Activated CD4-positive, alpha-beta memory T cell treated with anti-CD3 and anti-CD28 coated beads for 36 hours (primary cell): ENCODE results near the gene PLPP3. TPM values are rescaled to one million over a fixed set of nuclear protein-coding genes. Genes with fewer than 3 reads are reported as not detected.

Experiments
- CTCF ChIA-PET: fragments of 350-600 bp; sonication (Branson Sonifier 250); formaldehyde crosslinking; loops from one replicate; lab custom pipeline; 2021; ENCODE audit warnings: antibody characterized with exemption, inconsistent platforms; lab: Charles Lee
- POLR2A ChIA-PET: fragments of 350-600 bp; sonication (Branson Sonifier 250); formaldehyde crosslinking; loops from one replicate; lab custom pipeline; 2021; ENCODE audit warnings: antibody characterized with exemption; lab: Charles Lee
- DNase-seq: peaks from one replicate; pipeline ENCODE4 v3.0.0-alpha.2; 2020
- H3K27ac Mint-ChIP-seq: one replicate; pipeline ENCODE4 v1.8.0; 2021; ENCODE audit warnings: mixed read lengths
- H3K27me3 Mint-ChIP-seq: one replicate; pipeline ENCODE4 v1.8.0; 2021; ENCODE audit warnings: mixed read lengths
- H3K36me3 Mint-ChIP-seq: one replicate; pipeline ENCODE4 v1.8.0; 2021; ENCODE audit warnings: mixed read lengths
- H3K4me1 Mint-ChIP-seq: one replicate; pipeline ENCODE4 v1.8.0; 2021; ENCODE audit warnings: low read depth, mixed read lengths
- H3K4me3 Mint-ChIP-seq: one replicate; pipeline ENCODE4 v1.8.0; 2021; ENCODE audit warnings: mild to moderate bottlenecking, mixed read lengths
- H3K9me3 Mint-ChIP-seq: one replicate; pipeline ENCODE4 v1.8.0; 2021; ENCODE audit warnings: mixed read lengths
- intact Hi-C: fragments of 100-400 bp; cut with micrococcal nuclease; formaldehyde crosslinking; loops from one replicate; pipeline ENCODE4 v1.15.1; 2023
- total RNA-seq, 2 experiments: library from RNA; stranded (reverse); gene quantifications; one replicate each; pipeline ENCODE4 v1.2.3, GENCODE V29; 2021

Gene PLPP3
- total RNA-seq, 2 experiments from 2014 or later: not detected

GRCh38 chr1:56495538-56495937, 83.8 kb downstream of the PLPP3 start:
- ChIA-PET POLR2A (no interaction called here), CTCF (no interaction called here)
- intact Hi-C loops: no loop called here
- no peaks in the 10 kb centered on the region for H3K36me3 Mint-ChIP-seq
- no peaks in the 10 kb centered on the region for H3K9me3 Mint-ChIP-seq
- H3K27ac Mint-ChIP-seq: no peak overlapping the region
- H3K4me3 Mint-ChIP-seq: no peak overlapping the region
- DNase-seq: no peak
- no peaks in the 10 kb centered on the region for H3K27me3 Mint-ChIP-seq
- H3K4me1 Mint-ChIP-seq: no peaks in the 10 kb centered on the region

DNA sequence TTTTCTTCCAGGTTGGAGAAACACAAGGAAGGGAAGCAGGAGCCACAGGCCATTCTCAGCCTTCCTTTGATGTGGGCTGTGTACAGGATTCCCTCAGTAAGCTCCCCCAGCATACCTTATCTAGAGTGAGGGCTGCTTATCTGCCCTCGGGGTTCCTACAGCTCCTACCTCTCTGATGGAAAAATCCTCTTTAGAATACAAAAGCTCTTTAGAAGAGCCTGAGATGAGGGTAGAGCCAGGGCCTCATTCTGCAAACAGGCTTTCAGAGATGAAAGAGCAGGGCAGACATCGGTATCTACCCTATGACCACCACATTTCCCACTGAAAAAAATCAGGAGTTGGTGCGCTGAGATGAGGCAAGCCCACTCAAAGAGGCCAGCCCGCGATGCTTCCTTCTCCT, 85.1 kb downstream of the PLPP3 start:
- Mint-ChIP-seq H3K4me3 (no peak overlapping the region), H3K9me3 (peaks cover 3% of the 10 kb centered on the region), H3K27me3 (no peaks in the 10 kb centered on the region), H3K4me1 (no peaks in the 10 kb centered on the region), H3K36me3 (no peaks in the 10 kb centered on the region), H3K27ac (no peak overlapping the region)
- ChIA-PET CTCF (no interaction called here), POLR2A (no interaction called here)
- intact Hi-C loops: no loop called here
- no peak for DNase-seq

DNA sequence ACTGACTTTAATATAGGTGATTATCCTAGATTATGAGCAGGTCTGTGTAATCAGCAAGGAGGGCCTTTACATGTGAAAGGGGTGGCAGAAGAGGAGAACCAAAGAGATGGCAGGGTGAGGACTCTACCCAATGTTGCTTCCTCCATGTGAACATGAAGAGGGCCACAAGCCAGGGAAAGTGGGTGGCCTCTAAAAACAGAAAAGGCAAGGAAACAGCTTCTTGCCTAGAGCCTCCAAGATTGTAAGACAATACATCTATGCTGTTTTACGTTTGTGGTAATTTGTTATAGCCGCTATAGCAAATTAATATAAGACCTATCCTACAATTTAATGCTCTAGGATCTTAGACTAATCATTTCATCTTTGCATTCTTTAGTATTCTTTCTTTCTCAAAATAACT, 85.5 kb downstream of the PLPP3 start:
- Mint-ChIP-seq H3K36me3 (no peaks in the 10 kb centered on the region), H3K27me3 (no peaks in the 10 kb centered on the region), H3K9me3 (peaks cover 3% of the 10 kb centered on the region), H3K4me3 (no peak overlapping the region), H3K27ac (no peak overlapping the region), H3K4me1 (no peaks in the 10 kb centered on the region)
- POLR2A ChIA-PET: no interaction called here
- no peak for DNase-seq
- intact Hi-C loops: no loop called here
- CTCF ChIA-PET: no interaction called here

- ChIA-PET POLR2A (no interaction called here), CTCF (no interaction called here)
- intact Hi-C loops: no loop called here
- H3K4me1 Mint-ChIP-seq: no peaks in the 10 kb centered on the region
- no peak overlapping the region for H3K27ac Mint-ChIP-seq
- H3K27me3 Mint-ChIP-seq: no peaks in the 10 kb centered on the region
- H3K9me3 Mint-ChIP-seq: peaks cover 3% of the 10 kb centered on the region
- no peak overlapping the region for H3K4me3 Mint-ChIP-seq
- no peak for DNase-seq
- H3K36me3 Mint-ChIP-seq: no peaks in the 10 kb centered on the region
These were observed 87.9 kb downstream of the PLPP3 start for GRCh38 chr1:56491441-56491840.

GRCh38 chr1:56490619-56491018, 88.7 kb downstream of the PLPP3 start:
- Mint-ChIP-seq H3K4me1 (no peaks in the 10 kb centered on the region), H3K4me3 (no peak overlapping the region), H3K27me3 (no peaks in the 10 kb centered on the region), H3K9me3 (peaks cover 3% of the 10 kb centered on the region), H3K27ac (no peak overlapping the region), H3K36me3 (no peaks in the 10 kb centered on the region)
- intact Hi-C loops: no loop called here
- POLR2A ChIA-PET: no interaction called here
- CTCF ChIA-PET: no interaction called here
- DNase-seq: no peak

GRCh38 chr1:56489695-56490094, 89.7 kb downstream of the PLPP3 start:
- H3K36me3 Mint-ChIP-seq: no peaks in the 10 kb centered on the region
- H3K27ac Mint-ChIP-seq: no peak overlapping the region
- H3K27me3 Mint-ChIP-seq: no peaks in the 10 kb centered on the region
- CTCF ChIA-PET: no interaction called here
- POLR2A ChIA-PET: no interaction called here
- H3K4me1 Mint-ChIP-seq: no peaks in the 10 kb centered on the region
- intact Hi-C loops: no loop called here
- no peak for DNase-seq
- no peak overlapping the region for H3K4me3 Mint-ChIP-seq
- H3K9me3 Mint-ChIP-seq: peaks cover 3% of the 10 kb centered on the region

DNA sequence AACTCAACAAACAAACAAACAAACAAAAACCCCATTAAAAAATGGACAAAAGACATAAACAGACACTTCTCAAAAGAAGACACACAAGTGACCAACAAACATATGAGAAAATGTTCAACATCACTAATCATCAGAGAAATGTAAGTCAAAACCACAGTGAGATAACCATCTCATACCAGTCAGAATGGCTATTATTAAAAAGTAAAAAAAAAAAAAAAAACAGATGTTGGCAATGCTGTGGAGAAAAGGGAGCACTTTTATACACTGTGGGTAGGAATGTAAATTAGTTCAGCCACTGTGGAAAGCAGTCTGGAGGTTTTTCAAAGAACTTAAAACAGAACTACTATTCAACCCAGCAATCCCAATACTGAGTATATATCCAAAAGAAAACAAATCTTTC, 94.7 kb downstream of the PLPP3 start:
- Mint-ChIP-seq H3K27me3 (peaks cover 6% of the 10 kb centered on the region), H3K27ac (no peak overlapping the region), H3K4me3 (no peak overlapping the region), H3K36me3 (no peaks in the 10 kb centered on the region), H3K4me1 (no peaks in the 10 kb centered on the region), H3K9me3 (peaks cover 6% of the 10 kb centered on the region)
- ChIA-PET POLR2A (no interaction called here), CTCF (no interaction called here)
- intact Hi-C loops: no loop called here
- DNase-seq: no peak

- CTCF ChIA-PET: no interaction called here
- peaks cover 5% of the 10 kb centered on the region for H3K9me3 Mint-ChIP-seq
- intact Hi-C loops: no loop called here
- no peak overlapping the region for H3K4me3 Mint-ChIP-seq
- POLR2A ChIA-PET: no interaction called here
- peaks cover 16% of the 10 kb centered on the region for H3K27me3 Mint-ChIP-seq
- no peak overlapping the region for H3K27ac Mint-ChIP-seq
- no peaks in the 10 kb centered on the region for H3K4me1 Mint-ChIP-seq
- no peak for DNase-seq
- H3K36me3 Mint-ChIP-seq: no peaks in the 10 kb centered on the region
These were observed 96.3 kb downstream of the PLPP3 start for GRCh38 chr1:56483104-56483503.

GRCh38 chr1:56482486-56482885, 96.9 kb downstream of the PLPP3 start:
- H3K9me3 Mint-ChIP-seq: peaks cover 5% of the 10 kb centered on the region

GRCh38 chr1:56481140-56481694, 98.1 kb downstream of the PLPP3 start:
- no peak overlapping the region for H3K27ac Mint-ChIP-seq
- no peaks in the 10 kb centered on the region for H3K36me3 Mint-ChIP-seq
- intact Hi-C loops: no loop called here
- CTCF ChIA-PET: no interaction called here
- no peak for DNase-seq
- no peak overlapping the region for H3K4me3 Mint-ChIP-seq
- POLR2A ChIA-PET: no interaction called here
- no peaks in the 10 kb centered on the region for H3K4me1 Mint-ChIP-seq
- peaks cover 5% of the 10 kb centered on the region for H3K9me3 Mint-ChIP-seq
- H3K27me3 Mint-ChIP-seq: peaks cover 25% of the 10 kb centered on the region

More at GRCh38 chr1:56482486-56482885, 96.9 kb downstream of the PLPP3 start:
- no peak overlapping the region for H3K4me3 Mint-ChIP-seq
- no peak overlapping the region for H3K27ac Mint-ChIP-seq
- POLR2A ChIA-PET: no interaction called here
- no peaks in the 10 kb centered on the region for H3K36me3 Mint-ChIP-seq
- H3K27me3 Mint-ChIP-seq: peaks cover 16% of the 10 kb centered on the region
- H3K4me1 Mint-ChIP-seq: no peaks in the 10 kb centered on the region
- intact Hi-C loops: no loop called here
- CTCF ChIA-PET: no interaction called here
- DNase-seq: no peak

- intact Hi-C loops: no loop called here
- Mint-ChIP-seq H3K27me3 (peaks cover 27% of the 10 kb centered on the region), H3K36me3 (no peaks in the 10 kb centered on the region), H3K4me3 (no peak overlapping the region), H3K27ac (no peak overlapping the region), H3K4me1 (no peaks in the 10 kb centered on the region), H3K9me3 (no peaks in the 10 kb centered on the region)
- POLR2A ChIA-PET: no interaction called here
- CTCF ChIA-PET: no interaction called here
- no peak for DNase-seq
These were observed 100.6 kb downstream of the PLPP3 start for GRCh38 chr1:56478734-56479133.

DNA sequence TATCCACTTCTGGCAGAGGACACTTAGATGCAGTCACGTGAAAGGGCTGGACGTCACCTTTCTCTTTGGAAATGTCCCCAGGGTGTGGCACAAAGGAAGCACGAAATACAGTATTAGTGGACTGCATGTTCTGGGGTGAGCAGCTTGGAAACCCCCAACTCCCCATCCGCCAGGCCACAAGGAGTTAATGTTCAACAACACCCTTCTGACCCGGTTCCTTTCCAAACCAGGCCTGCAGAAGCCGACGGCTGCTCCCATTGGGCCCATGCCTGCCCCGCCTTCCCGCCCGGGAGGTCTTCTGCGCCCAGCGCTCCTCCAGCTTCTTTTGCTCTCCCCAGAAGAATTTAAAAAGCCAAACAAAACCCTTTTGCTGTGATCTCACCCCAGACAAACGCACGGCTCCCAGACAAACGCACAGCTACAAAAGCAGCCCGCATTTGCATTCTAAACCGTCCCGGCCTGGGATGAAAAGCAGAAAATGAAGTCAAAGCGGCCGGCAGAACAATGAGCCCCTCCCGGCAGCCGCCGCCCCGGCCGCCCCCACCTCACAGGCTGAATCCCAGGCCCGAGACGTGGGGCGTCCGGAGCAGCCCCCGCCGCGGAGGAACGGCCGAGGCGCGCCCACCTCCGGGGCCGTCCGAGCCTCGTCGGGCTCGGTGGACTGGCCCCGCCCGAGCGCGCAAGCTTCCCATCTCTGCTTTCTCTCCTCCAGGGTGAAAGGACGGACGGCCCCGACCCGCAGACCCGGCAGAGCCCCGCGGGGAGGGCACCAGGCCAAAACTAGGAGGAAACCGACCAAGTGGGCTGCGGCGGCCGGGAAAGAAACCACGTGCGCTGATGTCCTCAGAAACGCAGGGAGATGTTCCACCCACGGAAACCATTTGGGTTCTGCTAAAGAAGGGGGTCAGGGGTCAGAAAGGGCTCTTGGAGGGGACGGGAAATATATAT, 101.9 kb downstream of the PLPP3 start:
- POLR2A ChIA-PET: no interaction called here
- H3K4me3 Mint-ChIP-seq: no peak overlapping the region

More for the DNA sequence above, 101.9 kb downstream of the PLPP3 start:
- no peak for DNase-seq
- CTCF ChIA-PET: no interaction called here
- Mint-ChIP-seq H3K4me1 (no peaks in the 10 kb centered on the region), H3K36me3 (no peaks in the 10 kb centered on the region), H3K27ac (no peak overlapping the region), H3K27me3 (peaks cover 23% of the 10 kb centered on the region), H3K9me3 (no peaks in the 10 kb centered on the region)
- intact Hi-C loops: no loop called here
